GM23248 (cell line): ENCODE measurements around the gene STK4. TPM values are rescaled to one million over a fixed set of nuclear protein-coding genes. Genes with fewer than 3 reads are reported as not detected.

ENCODE experiments used
- DNase-seq: peaks from one replicate; pipeline ENCODE4 v3.0.0-alpha.2; 2015
- H2AFZ ChIP-seq: fragments of 200-600 bp; sonication (generic); 2 replicates; pipeline ENCODE4 v1.6.1; 2016; ENCODE audit warnings: antibody characterized with exemption
- H3F3A ChIP-seq: fragments of 200-600 bp; sonication (generic); 2 replicates; pipeline ENCODE4 v1.6.1; 2016; ENCODE audit warnings: mild to moderate bottlenecking, antibody characterized with exemption, mixed run types; ENCODE audit not compliant: insufficient read depth
- H3K27ac ChIP-seq: fragments of 200-600 bp; sonication (generic); 2 replicates; pipeline ENCODE4 v1.5.1; 2016; ENCODE audit warnings: mild to moderate bottlenecking
- H3K27me3 ChIP-seq: fragments of 200-600 bp; sonication (generic); replicated peaks from 2 replicates; pipeline ENCODE4 v1.6.1; 2016; ENCODE audit warnings: mild to moderate bottlenecking; ENCODE audit not compliant: insufficient read depth
- H3K36me3 ChIP-seq: fragments of 200-600 bp; sonication (generic); 2 replicates; pipeline ENCODE4 v1.6.1; 2016; ENCODE audit warnings: low read depth, mild to moderate bottlenecking
- H3K4me1 ChIP-seq: fragments of 200-600 bp; sonication (generic); 2 replicates; pipeline ENCODE4 v1.6.1; 2016; ENCODE audit warnings: mild to moderate bottlenecking; ENCODE audit not compliant: insufficient read depth
- H3K4me2 ChIP-seq: fragments of 200-600 bp; sonication (generic); one replicate; pipeline ENCODE4 v1.6.1; 2016; ENCODE audit warnings: mild to moderate bottlenecking; ENCODE audit not compliant: unreplicated experiment
- H3K4me3 ChIP-seq: fragments of 200-600 bp; sonication (generic); 2 replicates; pipeline ENCODE4 v1.5.1; 2016; ENCODE audit warnings: mild to moderate bottlenecking
- H3K79me2 ChIP-seq: fragments of 200-600 bp; sonication (generic); 2 replicates; pipeline ENCODE4 v1.6.1; 2016; ENCODE audit warnings: mild to moderate bottlenecking; ENCODE audit not compliant: insufficient read depth
- H3K9ac ChIP-seq: fragments of 200-600 bp; sonication (generic); 2 replicates; pipeline ENCODE4 v1.6.1; 2016; ENCODE audit warnings: mild to moderate bottlenecking
- H3K9me2 ChIP-seq: fragments of 200-600 bp; sonication (generic); 2 replicates; pipeline ENCODE4 v1.6.1; 2016; ENCODE audit warnings: mixed run types, mild to moderate bottlenecking, moderate library complexity; ENCODE audit not compliant: insufficient read depth
- H3K9me3 ChIP-seq: fragments of 200-600 bp; sonication (generic); one replicate; pipeline ENCODE4 v1.6.1; 2017; ENCODE audit warnings: low read depth
- H4K20me1 ChIP-seq: fragments of 200-600 bp; sonication (generic); 2 replicates; pipeline ENCODE4 v1.6.0; 2016; ENCODE audit not compliant: insufficient read depth
- EZH2 ChIP-seq: fragments of 200-600 bp; sonication (generic); IDR thresholded peaks from 2 replicates; pipeline ENCODE4 v1.6.1; 2018; ENCODE audit warnings: antibody characterized with exemption, mild to moderate bottlenecking; ENCODE audit not compliant: insufficient read depth, poor library complexity, severe bottlenecking
- EZH2phosphoT487 ChIP-seq: fragments of 200-600 bp; sonication (generic); IDR thresholded peaks from 2 replicates; pipeline ENCODE4 v1.6.1; 2018; ENCODE audit warnings: antibody characterized with exemption, moderate library complexity, mild to moderate bottlenecking, low read depth; ENCODE audit not compliant: insufficient read depth
- WGBS, 2 experiments: methylation state at CpG; one replicate each; pipeline ENCODE4 v1.1.6; 2015 to 2017; ENCODE audit warnings: low lambda C conversion rate in 2 of 2, low coverage in 1 of 2; ENCODE audit errors: missing lambda C conversion rate in 2 of 2; 5-methylcytosine and 5-hydroxymethylcytosine counted together
- in situ Hi-C: fragments of 300-500 bp; cut with MboI; formaldehyde crosslinking; loops from 2 replicates; pipeline ENCODE4 v1.15.0; 2020
- polyA plus RNA-seq: library from polyadenylated mRNA; unstranded; fragments of >200 nt; fragmentation: Nextera tagmentation; extraction: Ambion mirVana; gene quantifications from 2 replicates; pipeline ENCODE4 v1.2.1, GENCODE V29; 2016
- total RNA-seq: library from RNA; depleted of rRNA; stranded (reverse); fragments of >200 nt; shearing (Covaris generic); gene quantifications from 2 replicates; pipeline ENCODE4 v1.2.3, GENCODE V29; 2014

The STK4 gene
- total and polyA plus RNA-seq, 2 experiments from 2014 or later: 21.9 to 33.4 TPM

- Histone ChIP-seq H3K9me2 (no peaks in the 10 kb centered on the region), H3K27me3 (no peaks in the 10 kb centered on the region), H3K36me3 (peaks cover 18% of the 10 kb centered on the region), H3F3A (no peaks in the 10 kb centered on the region), H2AFZ (no peak overlapping the region), H3K9me3 (no peaks in the 10 kb centered on the region), H3K27ac (no peak overlapping the region), H3K4me1 (no peaks in the 10 kb centered on the region), H3K4me2 (no peak overlapping the region), H3K4me3 (no peak overlapping the region), H3K79me2 (peaks cover 27% of the 10 kb centered on the region), H4K20me1 (no peaks in the 10 kb centered on the region), H3K9ac (no peak overlapping the region)
- DNase-seq: no peak
- in situ Hi-C loops: loop anchor here (25.0 kb wide), 2 partner anchors 259 to 409 kb away; no protein-coding TSS in a partner anchor
- WGBS, 2 experiments: 92 to 95% methylated on average over 6 of the region's 6 CpGs
- TF ChIP-seq EZH2 (no peak), EZH2phosphoT487 (no peak)
Observed at GRCh38 chr20:45028424-45029136, 62.3 kb downstream of the STK4 start.

- no peaks in the 10 kb centered on the region for H3F3A ChIP-seq
- 66 to 78% methylated on average over 3 of the region's 3 CpGs for WGBS, 2 experiments
- DNase-seq: no peak
- peaks cover 12% of the 10 kb centered on the region for H3K36me3 ChIP-seq
- TF ChIP-seq EZH2phosphoT487 (no peak), EZH2 (no peak)
- H3K4me2 ChIP-seq: no peak overlapping the region
- H3K9me3 ChIP-seq: no peaks in the 10 kb centered on the region
- in situ Hi-C loops: loop anchor here (25.0 kb wide), 2 partner anchors 257 to 407 kb away; no protein-coding TSS in a partner anchor
- H3K4me3 ChIP-seq: no peak overlapping the region
- H3K9me2 ChIP-seq: no peaks in the 10 kb centered on the region
- H2AFZ ChIP-seq: no peak overlapping the region
- H4K20me1 ChIP-seq: no peaks in the 10 kb centered on the region
- H3K79me2 ChIP-seq: peaks cover 33% of the 10 kb centered on the region
- H3K27me3 ChIP-seq: no peaks in the 10 kb centered on the region
- H3K4me1 ChIP-seq: no peaks in the 10 kb centered on the region
- H3K9ac ChIP-seq: no peak overlapping the region
- no peak overlapping the region for H3K27ac ChIP-seq
Observed at GRCh38 chr20:45029884-45030283, 63.6 kb downstream of the STK4 start.

GRCh38 chr20:45032276-45032675 is 66.0 kb downstream of the STK4 start:
- no peaks in the 10 kb centered on the region for H3K9me2 ChIP-seq
- no peak overlapping the region for H3K9ac ChIP-seq
- 93 to 100% methylated on average over 2 of the region's 2 CpGs for WGBS, 2 experiments
- DNase-seq: no peak
- no peak for TF ChIP-seq EZH2phosphoT487
- TF ChIP-seq EZH2: no peak
- no peak overlapping the region for H3K4me3 ChIP-seq
- in situ Hi-C loops: loop anchor here (25.0 kb wide), 2 partner anchors 255 to 405 kb away; no protein-coding TSS in a partner anchor
- no peaks in the 10 kb centered on the region for H3K9me3 ChIP-seq
- no peaks in the 10 kb centered on the region for H3K27me3 ChIP-seq
- no peak overlapping the region for H3K4me2 ChIP-seq
- H2AFZ ChIP-seq: no peak overlapping the region
- H3K27ac ChIP-seq: no peak overlapping the region
- H3F3A ChIP-seq: peaks cover 17% of the 10 kb centered on the region; the same call in 1 of the 2 replicates
- H3K36me3 ChIP-seq: no peaks in the 10 kb centered on the region
- H3K4me1 ChIP-seq: peaks cover 16% of the 10 kb centered on the region
- H3K79me2 ChIP-seq: peaks cover 38% of the 10 kb centered on the region
- H4K20me1 ChIP-seq: no peaks in the 10 kb centered on the region

- Histone ChIP-seq H3K4me3 (no peak overlapping the region), H3K27me3 (no peaks in the 10 kb centered on the region), H3K4me1 (peaks cover 21% of the 10 kb centered on the region), H3K27ac (no peak overlapping the region), H3K36me3 (no peaks in the 10 kb centered on the region), H3K9ac (no peak overlapping the region), H3K4me2 (no peak overlapping the region), H3K9me2 (no peaks in the 10 kb centered on the region), H3F3A (peaks cover 19% of the 10 kb centered on the region), H4K20me1 (no peaks in the 10 kb centered on the region), H3K79me2 (peaks cover 38% of the 10 kb centered on the region), H3K9me3 (no peaks in the 10 kb centered on the region), H2AFZ (no peak overlapping the region)
- TF ChIP-seq EZH2: no peak
- TF ChIP-seq EZH2phosphoT487: no peak
- in situ Hi-C loops: loop anchor here (25.0 kb wide), 2 partner anchors 255 to 405 kb away; no protein-coding TSS in a partner anchor
- WGBS, 2 experiments: 73 to 74% methylated on average over 3 of the region's 3 CpGs
- DNase-seq: peak; percentile 29
Observed at GRCh38 chr20:45032781-45033180, 66.5 kb downstream of the STK4 start.

GRCh38 chr20:45034436-45034835 is 68.1 kb downstream of the STK4 start:
- DNase-seq: no peak
- H3F3A ChIP-seq: peaks cover 29% of the 10 kb centered on the region
- no peaks in the 10 kb centered on the region for H3K9me2 ChIP-seq
- H3K9me3 ChIP-seq: no peaks in the 10 kb centered on the region
- H3K4me2 ChIP-seq: no peak overlapping the region
- no peak overlapping the region for H3K4me3 ChIP-seq
- peaks cover 37% of the 10 kb centered on the region for H3K4me1 ChIP-seq
- H3K27ac ChIP-seq: no peak overlapping the region
- in situ Hi-C loops: loop anchor here (25.0 kb wide), 2 partner anchors 253 to 403 kb away; no protein-coding TSS in a partner anchor
- no peaks in the 10 kb centered on the region for H4K20me1 ChIP-seq
- no peaks in the 10 kb centered on the region for H3K27me3 ChIP-seq
- H3K9ac ChIP-seq: no peak overlapping the region
- H3K36me3 ChIP-seq: no peaks in the 10 kb centered on the region
- H3K79me2 ChIP-seq: peaks cover 25% of the 10 kb centered on the region
- no peak for TF ChIP-seq EZH2
- TF ChIP-seq EZH2phosphoT487: no peak
- 100% methylated on average over 1 of the region's 1 CpG for WGBS, 2 experiments
- no peak overlapping the region for H2AFZ ChIP-seq
